HFFc6 (cell line): ENCODE data around the gene C10orf62. TPM values are rescaled to one million over a fixed set of nuclear protein-coding genes. Genes with fewer than 3 reads are reported as not detected.
"Not testable (repeated sequence)": the region's sequence is repeated elsewhere in the genome, so short reads cannot be mapped to it uniquely, and the experiment has no call there.

ENCODE experiments used
- DNase-seq: peaks from one replicate; pipeline ENCODE4 v3.0.0-alpha.2; 2018
- H3K27ac Mint-ChIP-seq: 2 replicates; pipeline ENCODE4 v1.8.0; 2020; ENCODE audit warnings: mild to moderate bottlenecking, mixed read lengths
- H3K27me3 Mint-ChIP-seq: 2 replicates; pipeline ENCODE4 v1.8.0; 2021; ENCODE audit warnings: mild to moderate bottlenecking, moderate library complexity, mixed read lengths; ENCODE audit not compliant: insufficient read depth
- H3K36me3 Mint-ChIP-seq: 2 replicates; pipeline ENCODE4 v1.8.0; 2021; ENCODE audit warnings: low read depth, mixed read lengths
- H3K4me1 Mint-ChIP-seq: 2 replicates; pipeline ENCODE4 v1.8.0; 2020; ENCODE audit warnings: low read depth, mixed read lengths
- H3K4me3 Mint-ChIP-seq: 2 replicates; pipeline ENCODE4 v1.8.0; 2020; ENCODE audit warnings: mild to moderate bottlenecking, moderate library complexity, mixed read lengths
- H3K9me3 Mint-ChIP-seq: 2 replicates; pipeline ENCODE4 v1.8.0; 2020; ENCODE audit warnings: mild to moderate bottlenecking, mixed read lengths
- total RNA-seq, 6 experiments: library from RNA; stranded (reverse); fragmentation: NEBNext Ultra II Directional; extraction: Animal tissue kit (Norgen Biotek cat#: 25700); gene quantifications; 2 replicates in 1 of 6; 3 replicates in 5 of 6; pipeline ENCODE4 v1.2.3, GENCODE V29; 2021
- TF ChIP-seq, protein P1 (sequence below): fragments of 200-600 bp; sonication (generic); IDR thresholded peaks from 2 replicates; pipeline ENCODE4 v1.5.0; 2021; ENCODE audit warnings: antibody characterized with exemption, mild to moderate bottlenecking

Gene C10orf62
- total RNA-seq, 6 experiments from 2014 or later = not detected

DNA sequence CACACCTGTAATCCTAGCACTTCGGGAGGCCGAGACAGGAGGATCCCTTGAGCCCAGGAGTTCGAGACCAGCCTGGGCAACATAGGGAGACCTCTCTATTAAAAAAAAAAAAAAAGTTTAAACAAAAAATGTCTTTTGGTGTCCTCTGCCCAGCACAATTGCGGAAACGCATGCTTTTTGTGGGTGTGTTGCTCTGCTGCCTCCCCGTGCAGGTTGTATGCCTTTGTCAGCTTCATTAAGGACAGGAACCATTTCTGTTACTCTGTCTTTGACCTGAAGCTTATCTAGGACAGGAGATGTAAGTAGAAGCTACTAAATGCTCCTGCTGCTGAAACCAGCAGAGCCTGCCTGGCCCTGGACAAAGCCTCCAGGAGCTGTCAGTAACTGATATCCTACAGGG lies 38.2 kb upstream of the C10orf62 start:
- TF ChIP-seq, protein P1, sequence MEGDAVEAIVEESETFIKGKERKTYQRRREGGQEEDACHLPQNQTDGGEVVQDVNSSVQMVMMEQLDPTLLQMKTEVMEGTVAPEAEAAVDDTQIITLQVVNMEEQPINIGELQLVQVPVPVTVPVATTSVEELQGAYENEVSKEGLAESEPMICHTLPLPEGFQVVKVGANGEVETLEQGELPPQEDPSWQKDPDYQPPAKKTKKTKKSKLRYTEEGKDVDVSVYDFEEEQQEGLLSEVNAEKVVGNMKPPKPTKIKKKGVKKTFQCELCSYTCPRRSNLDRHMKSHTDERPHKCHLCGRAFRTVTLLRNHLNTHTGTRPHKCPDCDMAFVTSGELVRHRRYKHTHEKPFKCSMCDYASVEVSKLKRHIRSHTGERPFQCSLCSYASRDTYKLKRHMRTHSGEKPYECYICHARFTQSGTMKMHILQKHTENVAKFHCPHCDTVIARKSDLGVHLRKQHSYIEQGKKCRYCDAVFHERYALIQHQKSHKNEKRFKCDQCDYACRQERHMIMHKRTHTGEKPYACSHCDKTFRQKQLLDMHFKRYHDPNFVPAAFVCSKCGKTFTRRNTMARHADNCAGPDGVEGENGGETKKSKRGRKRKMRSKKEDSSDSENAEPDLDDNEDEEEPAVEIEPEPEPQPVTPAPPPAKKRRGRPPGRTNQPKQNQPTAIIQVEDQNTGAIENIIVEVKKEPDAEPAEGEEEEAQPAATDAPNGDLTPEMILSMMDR = no peak
- no peak for DNase-seq
- Mint-ChIP-seq H3K36me3 (peaks cover 9% of the 10 kb centered on the region; the same call in 1 of the 2 replicates), H3K27me3 (no peaks in the 10 kb centered on the region), H3K27ac (peak overlapping the region; percentile 18; the same call in 1 of the 2 replicates), H3K4me3 (no peak overlapping the region), H3K4me1 (peaks cover 40% of the 10 kb centered on the region), H3K9me3 (peaks cover 5% of the 10 kb centered on the region; the same call in 1 of the 2 replicates)

DNA sequence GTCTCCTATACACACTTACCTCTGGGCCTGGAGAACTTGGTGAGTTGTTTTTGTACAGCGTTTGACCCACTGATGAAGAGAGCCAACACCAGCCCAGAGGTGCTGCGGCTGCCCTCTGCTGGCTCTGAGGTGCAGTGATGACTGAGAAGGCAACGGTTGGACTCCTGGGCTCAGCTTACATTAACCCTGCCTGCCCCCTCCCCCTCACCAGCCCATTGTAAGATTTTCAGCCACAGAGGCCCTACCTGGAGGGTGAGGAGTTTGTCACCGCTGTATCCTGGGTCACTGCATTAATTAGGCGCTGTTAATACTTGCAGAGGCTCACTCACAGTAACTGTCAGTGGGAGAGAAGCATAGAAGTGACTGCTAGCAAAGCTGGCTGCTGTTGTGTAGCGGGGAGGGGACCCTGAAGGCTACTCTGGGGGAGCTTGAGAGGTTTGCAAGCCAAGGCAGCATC lies 35.9 kb upstream of the C10orf62 start:
- peaks cover 5% of the 10 kb centered on the region; the same call in 1 of the 2 replicates for H3K9me3 Mint-ChIP-seq
- H3K27me3 Mint-ChIP-seq = no peaks in the 10 kb centered on the region
- H3K4me3 Mint-ChIP-seq = no peak overlapping the region
- peak overlapping the region; percentile 16; the same call in 1 of the 2 replicates for H3K27ac Mint-ChIP-seq
- TF ChIP-seq, protein P1 = peak; percentile 88
- peak; percentile 66 for DNase-seq
- H3K36me3 Mint-ChIP-seq = peaks cover 9% of the 10 kb centered on the region; the same call in 1 of the 2 replicates
- H3K4me1 Mint-ChIP-seq = peaks cover 29% of the 10 kb centered on the region

DNA sequence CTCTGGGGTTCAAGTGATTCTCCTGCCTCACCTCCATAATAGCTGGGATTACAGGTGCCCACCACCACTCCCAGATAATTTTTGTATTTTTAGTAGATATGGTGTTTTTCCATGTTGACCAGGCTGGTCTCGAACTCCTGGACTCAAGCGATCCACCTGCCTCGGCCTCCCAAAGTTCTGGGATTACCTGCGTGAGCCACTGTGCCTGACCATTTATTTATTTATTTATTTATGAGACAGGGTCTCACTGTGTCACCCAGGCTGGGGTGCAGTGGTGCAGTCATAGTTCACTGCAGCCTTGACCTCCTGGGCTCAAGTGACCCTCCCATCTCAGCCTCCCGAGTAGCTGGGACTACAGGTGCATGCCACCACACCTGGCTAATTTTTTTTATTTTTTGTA lies 35.2 kb upstream of the C10orf62 start:
- not testable (repeated sequence) for H3K4me3 Mint-ChIP-seq, DNase-seq, H3K27me3 Mint-ChIP-seq, H3K36me3 Mint-ChIP-seq, H3K27ac Mint-ChIP-seq, H3K9me3 Mint-ChIP-seq
- peaks cover 25% of the 10 kb centered on the region for H3K4me1 Mint-ChIP-seq

DNA sequence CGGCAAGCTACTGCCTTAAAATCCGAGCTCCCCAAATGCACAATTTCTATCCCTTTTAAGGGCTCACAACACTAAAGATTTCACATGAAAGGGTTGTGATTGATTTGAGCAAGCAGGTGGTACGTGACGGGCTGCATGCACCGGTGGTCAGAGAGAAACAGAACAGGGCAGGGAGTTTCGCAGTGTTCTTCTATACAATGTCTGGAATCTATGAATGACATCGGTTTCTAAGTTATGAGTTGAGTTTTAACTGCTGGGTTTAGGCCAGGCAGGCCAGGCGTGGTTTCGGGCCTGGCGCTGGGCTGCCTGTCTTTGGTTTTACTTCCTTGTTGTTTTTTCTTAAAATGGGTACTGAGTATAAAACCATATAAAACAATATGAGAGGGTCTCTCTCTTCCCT lies 34.0 kb upstream of the C10orf62 start:
- not testable (repeated sequence) for DNase-seq, H3K36me3 Mint-ChIP-seq, H3K9me3 Mint-ChIP-seq, H3K27ac Mint-ChIP-seq, H3K27me3 Mint-ChIP-seq, H3K4me3 Mint-ChIP-seq
- H3K4me1 Mint-ChIP-seq = peaks cover 13% of the 10 kb centered on the region

DNA sequence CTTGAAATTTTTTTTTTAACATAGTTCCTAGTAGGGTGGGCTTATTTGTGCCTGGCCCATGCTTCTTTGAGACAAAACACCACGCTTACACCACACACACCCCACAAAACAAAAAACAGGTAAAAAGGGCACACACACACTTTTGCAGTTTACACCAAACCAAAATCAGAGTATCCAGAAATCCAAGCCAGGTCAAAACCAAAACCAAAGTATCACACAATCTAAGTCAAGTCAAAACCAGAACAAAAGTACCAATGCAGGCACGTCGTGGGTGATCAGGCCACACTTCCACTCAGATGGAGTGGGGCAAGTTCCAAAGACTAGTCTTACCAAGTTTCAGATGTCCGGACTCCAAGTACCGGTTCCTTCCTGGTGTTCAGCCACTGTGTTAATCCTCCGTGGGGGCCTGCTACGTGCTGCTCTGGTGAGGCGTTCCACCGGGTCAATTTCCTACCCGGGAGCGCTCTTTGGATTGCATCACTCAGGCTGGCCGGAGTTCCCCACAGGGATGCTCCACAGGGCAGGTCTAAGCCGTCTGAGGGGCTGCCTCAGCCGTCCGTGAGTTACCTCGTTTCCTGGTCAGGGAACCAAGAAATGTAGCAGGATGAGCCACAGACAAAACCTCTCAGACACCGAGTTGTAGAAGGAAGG lies 28.7 kb upstream of the C10orf62 start:
- not testable (repeated sequence) for H3K9me3 Mint-ChIP-seq, H3K27me3 Mint-ChIP-seq, DNase-seq, H3K36me3 Mint-ChIP-seq, H3K27ac Mint-ChIP-seq, H3K4me3 Mint-ChIP-seq
- peaks cover 14% of the 10 kb centered on the region for H3K4me1 Mint-ChIP-seq

DNA sequence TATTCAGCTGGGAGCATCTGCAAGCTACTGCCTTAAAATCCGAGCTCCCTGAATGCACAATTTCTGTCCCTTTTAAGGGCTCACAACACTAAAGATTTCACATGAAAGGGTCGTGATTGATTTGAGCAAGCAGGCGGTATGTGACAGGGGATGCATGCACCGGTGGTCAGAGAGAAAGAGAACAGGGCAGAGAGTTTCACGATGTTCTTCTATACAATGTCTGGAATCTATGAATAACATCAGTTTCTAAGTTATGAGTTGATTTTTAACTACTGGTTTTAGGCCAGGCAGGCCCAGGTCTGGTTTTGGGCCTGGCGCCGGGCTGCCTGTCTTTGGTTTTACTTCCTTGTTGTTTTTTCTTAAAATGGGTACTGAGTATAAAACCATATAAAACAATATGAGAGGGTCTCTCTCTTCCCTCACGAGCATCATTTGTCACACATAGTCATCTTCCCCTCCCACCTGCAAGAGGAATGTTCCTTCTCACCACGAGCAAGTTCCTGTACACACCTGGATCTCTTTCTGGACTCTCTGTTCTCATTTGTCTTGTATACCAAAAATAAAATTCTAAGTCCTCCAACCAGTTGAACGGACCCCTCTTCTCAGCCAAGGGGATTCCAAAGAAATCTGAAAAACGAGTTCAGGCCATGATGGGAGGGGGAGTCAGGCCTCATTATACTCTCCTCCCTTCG lies 28.0 kb upstream of the C10orf62 start:
- H3K4me3 Mint-ChIP-seq, H3K27me3 Mint-ChIP-seq, DNase-seq, H3K36me3 Mint-ChIP-seq, H3K9me3 Mint-ChIP-seq, H3K27ac Mint-ChIP-seq: not testable (repeated sequence)
- H3K4me1 Mint-ChIP-seq = peaks cover 18% of the 10 kb centered on the region

DNA sequence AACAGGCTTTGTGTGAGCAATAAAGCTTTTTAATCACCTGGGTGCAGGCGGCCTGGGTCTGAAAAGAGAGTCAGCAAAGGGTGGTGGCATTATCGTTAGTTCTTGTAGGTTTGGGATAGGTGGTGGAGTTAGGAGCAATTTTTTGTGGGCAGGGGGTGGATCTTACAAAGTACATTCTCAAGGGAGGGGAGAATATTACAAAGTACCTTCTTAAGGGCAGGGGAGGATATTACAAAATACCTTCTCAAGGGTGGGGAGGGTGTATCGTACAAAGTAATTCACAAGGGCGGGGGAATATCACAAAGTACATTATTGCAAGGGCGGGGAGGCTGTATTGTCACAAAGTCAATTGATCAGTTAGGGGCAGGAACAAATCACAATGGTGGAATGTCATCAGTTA lies 27.2 kb upstream of the C10orf62 start:
- H3K36me3 Mint-ChIP-seq, H3K9me3 Mint-ChIP-seq, DNase-seq, H3K4me3 Mint-ChIP-seq, H3K27ac Mint-ChIP-seq, H3K27me3 Mint-ChIP-seq: not testable (repeated sequence)
- peaks cover 21% of the 10 kb centered on the region for H3K4me1 Mint-ChIP-seq

DNA sequence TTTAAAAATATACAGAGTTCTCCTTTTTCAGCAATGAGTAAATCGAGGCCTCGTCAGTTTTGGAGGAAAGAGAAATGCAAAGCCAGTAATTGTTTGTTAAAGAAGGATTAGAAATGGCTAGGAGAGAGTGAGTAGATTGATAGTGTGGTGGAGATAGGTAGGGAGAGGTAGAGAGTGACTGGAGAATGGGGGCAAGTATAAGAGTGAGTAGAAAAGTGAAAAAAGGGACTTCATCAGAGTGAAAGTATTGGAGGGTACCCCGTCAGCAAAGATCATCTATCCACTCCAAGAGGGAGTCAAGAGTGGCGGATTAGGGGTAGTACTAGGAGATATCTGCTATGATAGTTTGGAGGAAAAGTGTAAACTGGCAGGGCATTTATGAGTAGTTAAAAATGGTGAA lies 26.2 kb upstream of the C10orf62 start:
- no peaks in the 10 kb centered on the region for H3K9me3 Mint-ChIP-seq
- no peaks in the 10 kb centered on the region for H3K27me3 Mint-ChIP-seq
- no peak overlapping the region for H3K27ac Mint-ChIP-seq
- no peak overlapping the region for H3K4me3 Mint-ChIP-seq
- no peak for DNase-seq
- H3K36me3 Mint-ChIP-seq = no peaks in the 10 kb centered on the region
- TF ChIP-seq, protein P1 = no peak
- peaks cover 21% of the 10 kb centered on the region for H3K4me1 Mint-ChIP-seq
